GM13977 (cell line): ENCODE results near the gene GCNA.
"Not testable (repeated sequence)": the region's sequence is repeated elsewhere in the genome, so short reads cannot be mapped to it uniquely, and the experiment has no call there.

Experiments
- DNase-seq: peaks from one replicate; pipeline ENCODE4 v3.0.0; 2012; ENCODE audit warnings: low spot score
- CTCF ChIP-seq: IDR thresholded peaks from 2 replicates; pipeline ENCODE4 v1.5.1; 2012; ENCODE audit warnings: mild to moderate bottlenecking, control low read depth; ENCODE audit not compliant: insufficient read depth; ENCODE audit errors: extremely low read depth, missing control alignments
- in situ Hi-C: fragments of 300-500 bp; cut with MboI; formaldehyde crosslinking; loops from one replicate; pipeline ENCODE4 v1.12.0; 2022; ENCODE audit warnings: low sequenced_read_pairs, low pct_unique_long_range_greater_than_20kb, mixed read lengths, inconsistent platforms; ENCODE audit not compliant: unreplicated experiment

Gene GCNA

DNA sequence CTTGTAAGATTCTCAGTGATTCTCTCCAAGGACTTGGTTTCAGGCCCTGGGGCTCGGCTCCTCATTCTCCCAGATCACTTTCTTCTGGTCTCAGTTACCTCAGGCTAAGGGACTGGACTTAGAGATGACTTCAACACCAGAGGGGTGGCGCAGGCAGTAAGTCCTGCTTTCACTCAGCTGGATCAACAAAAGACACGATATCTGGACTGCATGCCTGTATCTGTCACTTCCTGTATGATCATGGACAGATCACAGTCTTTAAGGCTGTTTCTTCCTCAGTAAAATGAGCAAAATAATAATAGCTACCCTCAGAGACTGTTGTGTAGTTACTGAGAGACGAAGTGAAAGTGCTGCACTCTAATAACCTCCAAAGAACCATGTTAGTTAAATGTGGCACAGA is 59.6 kb downstream of the GCNA start:
- in situ Hi-C loops, result no loop called here
- DNase-seq, result no peak
- no peak for TF ChIP-seq CTCF

GRCh38 chrX:71638409-71638808 is 60.2 kb downstream of the GCNA start:
- DNase-seq, result no peak
- in situ Hi-C loops, result no loop called here
- no peak for TF ChIP-seq CTCF

- in situ Hi-C loops, result no loop called here
- DNase-seq, result no peak
- no peak for TF ChIP-seq CTCF
Measured at GRCh38 chrX:71640002-71640401, 61.8 kb downstream of the GCNA start.

- in situ Hi-C loops, DNase-seq: not testable (repeated sequence)
Measured at GRCh38 chrX:71644406-71644805, 66.2 kb downstream of the GCNA start.

DNA sequence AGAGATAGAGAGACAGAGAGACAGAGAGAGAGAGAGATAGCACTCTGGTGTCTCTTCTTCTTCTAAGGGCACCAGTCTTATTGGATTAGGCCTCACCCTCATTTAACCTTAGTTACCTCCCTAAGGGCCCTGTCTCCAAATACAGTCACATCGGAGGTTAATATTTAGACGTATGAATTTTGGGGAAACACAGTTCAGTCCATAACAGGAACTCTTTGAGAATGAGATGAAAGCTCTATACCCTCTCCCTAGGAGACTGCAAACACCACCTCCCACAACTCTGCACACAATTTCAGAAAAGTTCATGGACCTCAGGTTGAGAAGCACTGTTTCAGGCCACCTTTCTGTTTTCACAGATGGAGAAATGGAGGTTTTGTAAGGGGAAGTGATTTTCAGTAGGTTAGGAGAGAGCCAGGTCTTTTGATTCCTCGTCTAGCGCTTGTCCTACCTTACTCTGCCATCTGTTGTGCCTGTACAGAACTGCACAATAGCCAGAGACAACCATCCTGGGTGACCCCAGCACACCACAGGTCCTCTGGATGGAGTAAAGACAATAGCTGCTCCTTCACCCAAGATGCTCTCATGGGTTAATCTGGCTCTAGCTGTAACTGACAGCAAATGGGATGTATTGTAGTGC is 72.2 kb downstream of the GCNA start:
- in situ Hi-C loops, result no loop called here
- TF ChIP-seq CTCF, result peak; percentile 49
- DNase-seq, result no peak

GRCh38 chrX:71652405-71652804 is 74.2 kb downstream of the GCNA start:
- TF ChIP-seq CTCF, result peak; percentile 70
- in situ Hi-C loops, result no loop called here
- no peak for DNase-seq

GRCh38 chrX:71653344-71653743 is 75.1 kb downstream of the GCNA start:
- no peak for TF ChIP-seq CTCF
- in situ Hi-C loops, result no loop called here
- no peak for DNase-seq
